ENCODE results near the gene PHRF1.

GRCh38 chr11:557328-558132 lies 18.7 kb upstream of the PHRF1 start:
- TF ChIP-seq CHD2 (IDR thresholded peaks at IDR 0.05; ENCODE audit: low read length, partially characterized antibody) (no peak), CTCF (IDR thresholded peaks at IDR 0.05) (no peak), SMC3 (IDR thresholded peaks at IDR 0.05; ENCODE audit: low read depth, low read length) (no peak), EP300 (IDR thresholded peaks at IDR 0.05; ENCODE audit: borderline replicate concordance in 1 of 2, low read depth in 1 of 2, low read length in 1 of 2) (no peak), ELF1 (IDR thresholded peaks at IDR 0.05) (no peak)
